ENCODE measurements around the gene ANKRD63.

The ANKRD63 gene

GRCh38 chr15:40252438-40253166 lies 30.3 kb downstream of the ANKRD63 start:
- Histone ChIP-seq H3K4me3 (peak overlapping the region; percentile 42 to 67 (median 57)), H3K4me1 (peaks cover 5 to 26% (median 15%) of the 10 kb centered on the region in 10 experiments; a peak in 17 of 20 replicates), H3K9ac (peak overlapping the region in 8 of 11 experiments; percentile 25 to 60 (median 44); a peak in 12 of 22 replicates), H3K36me3 (no peaks in the 10 kb centered on the region), H3K9me3 (replicated peaks in 1 of 11) (no peaks in the 10 kb centered on the region), H3K27me3 (peaks cover 51 to 64% (median 62%) of the 10 kb centered on the region in 11 experiments), H3K4me2 (peak overlapping the region; percentile 75 to 93 (median 89)), H3K27ac (no peak overlapping the region), H4K20me1 (peaks cover 0 to 15% (median 0%) of the 10 kb centered on the region in 11 experiments; a peak in 8 of 22 replicates)
- no peak for TF ChIP-seq Cebpa-rat (IDR thresholded peaks at IDR 0.05)

GRCh38 chr15:40252141-40252437 lies 30.8 kb downstream of the ANKRD63 start:
- Histone ChIP-seq H3K4me1 (peaks cover 5 to 31% (median 16%) of the 10 kb centered on the region in 10 experiments; a peak in 18 of 20 replicates), H3K9me3 (replicated peaks in 1 of 11) (no peaks in the 10 kb centered on the region), H3K4me2 (peak overlapping the region in 9 of 11 experiments; percentile 75 to 93 (median 89); a peak in 16 of 22 replicates), H3K4me3 (peak overlapping the region in 9 of 10 experiments; percentile 48 to 67 (median 57); a peak in 13 of 20 replicates), H4K20me1 (peaks cover 0 to 15% (median 0%) of the 10 kb centered on the region in 11 experiments; a peak in 8 of 22 replicates), H3K27ac (no peak overlapping the region), H3K9ac (no peak overlapping the region), H3K36me3 (no peaks in the 10 kb centered on the region), H3K27me3 (peaks cover 51 to 64% (median 62%) of the 10 kb centered on the region in 11 experiments)
- TF ChIP-seq Cebpa-rat (IDR thresholded peaks at IDR 0.05), result no peak

- no peak overlapping the region for H3K4me2 ChIP-seq
- H4K20me1 ChIP-seq, result peaks cover 0 to 15% (median 0%) of the 10 kb centered on the region in 11 experiments; a peak in 8 of 22 replicates
- H3K27ac ChIP-seq, result no peak overlapping the region
- peaks cover 51 to 64% (median 62%) of the 10 kb centered on the region in 11 experiments for H3K27me3 ChIP-seq
- peaks cover 5 to 34% (median 16%) of the 10 kb centered on the region in 10 experiments; a peak in 18 of 20 replicates for H3K4me1 ChIP-seq
- no peaks in the 10 kb centered on the region for H3K36me3 ChIP-seq
- H3K9me3 ChIP-seq (replicated peaks in 1 of 11), result no peaks in the 10 kb centered on the region
- H3K9ac ChIP-seq, result no peak overlapping the region
- H3K4me3 ChIP-seq, result no peak overlapping the region
- no peak for TF ChIP-seq Cebpa-rat (IDR thresholded peaks at IDR 0.05)
Measured at GRCh38 chr15:40251486-40252140, 31.3 kb downstream of the ANKRD63 start.

GRCh38 chr15:40250771-40251483 lies 31.9 kb downstream of the ANKRD63 start:
- H3K4me2 ChIP-seq, result no peak overlapping the region
- H3K36me3 ChIP-seq, result no peaks in the 10 kb centered on the region
- no peak overlapping the region for H3K27ac ChIP-seq
- no peak overlapping the region for H3K9ac ChIP-seq
- peaks cover 5 to 30% (median 16%) of the 10 kb centered on the region in 10 experiments; a peak in 18 of 20 replicates for H3K4me1 ChIP-seq
- no peak for TF ChIP-seq Cebpa-rat (IDR thresholded peaks at IDR 0.05)
- no peaks in the 10 kb centered on the region for H3K9me3 ChIP-seq (replicated peaks in 1 of 11)
- peaks cover 0 to 15% (median 0%) of the 10 kb centered on the region in 11 experiments; a peak in 8 of 22 replicates for H4K20me1 ChIP-seq
- H3K4me3 ChIP-seq, result no peak overlapping the region
- peaks cover 51 to 64% (median 62%) of the 10 kb centered on the region in 11 experiments for H3K27me3 ChIP-seq

- Histone ChIP-seq H3K27ac (no peak overlapping the region), H3K4me2 (no peak overlapping the region), H3K9me3 (replicated peaks in 1 of 11) (no peaks in the 10 kb centered on the region), H4K20me1 (peaks cover 0 to 15% (median 0%) of the 10 kb centered on the region in 11 experiments; a peak in 8 of 22 replicates), H3K27me3 (peaks cover 50 to 62% (median 57%) of the 10 kb centered on the region in 11 experiments), H3K4me1 (peaks cover 5 to 23% (median 13%) of the 10 kb centered on the region in 10 experiments; a peak in 18 of 20 replicates), H3K36me3 (no peaks in the 10 kb centered on the region), H3K9ac (no peak overlapping the region), H3K4me3 (no peak overlapping the region)
- TF ChIP-seq Cebpa-rat (IDR thresholded peaks at IDR 0.05), result no peak
Measured at GRCh38 chr15:40250304-40250656, 32.6 kb downstream of the ANKRD63 start.

GRCh38 chr15:40249477-40250303 lies 33.2 kb downstream of the ANKRD63 start:
- Histone ChIP-seq H3K4me1 (peaks cover 5 to 20% (median 13%) of the 10 kb centered on the region in 10 experiments; a peak in 18 of 20 replicates), H3K27me3 (peaks cover 45 to 56% (median 52%) of the 10 kb centered on the region in 11 experiments), H3K4me2 (no peak overlapping the region), H3K36me3 (no peaks in the 10 kb centered on the region), H3K4me3 (no peak overlapping the region), H3K9me3 (replicated peaks in 1 of 11) (no peaks in the 10 kb centered on the region), H3K27ac (no peak overlapping the region), H3K9ac (no peak overlapping the region), H4K20me1 (peaks cover 0 to 15% (median 0%) of the 10 kb centered on the region in 11 experiments; a peak in 7 of 22 replicates)
- no peak for TF ChIP-seq Cebpa-rat (IDR thresholded peaks at IDR 0.05)

- Histone ChIP-seq H3K9ac (no peak overlapping the region), H3K4me1 (peaks cover 8 to 17% (median 15%) of the 10 kb centered on the region in 10 experiments)
Measured at GRCh38 chr15:40248006-40248783, 34.7 kb downstream of the ANKRD63 start.

More at GRCh38 chr15:40248006-40248783, 34.7 kb downstream of the ANKRD63 start:
- H3K4me2 ChIP-seq, result no peak overlapping the region
- TF ChIP-seq Cebpa-rat (IDR thresholded peaks at IDR 0.05), result no peak
- H3K27me3 ChIP-seq, result peaks cover 30 to 41% (median 37%) of the 10 kb centered on the region in 11 experiments
- H4K20me1 ChIP-seq, result peaks cover 0 to 12% (median 0%) of the 10 kb centered on the region in 11 experiments; a peak in 7 of 22 replicates
- no peaks in the 10 kb centered on the region for H3K36me3 ChIP-seq
- H3K27ac ChIP-seq, result no peak overlapping the region
- H3K9me3 ChIP-seq (replicated peaks in 1 of 11), result no peaks in the 10 kb centered on the region
- no peak overlapping the region for H3K4me3 ChIP-seq

All from BLaER1 treated with 17β-estradiol and CSF1 and Interleukin-3, amounts not matched to agents 10 nM and 100 nM (cell line).